Measurements from ENCODE around the gene RIC8B. TPM values are rescaled to one million over a fixed set of nuclear protein-coding genes. Genes with fewer than 3 reads are reported as not detected.

The RIC8B gene
- total and polyA plus RNA-seq, 2 of the 13 experiments (the other 11 are each of a cell fraction or from before 2014, with no cell fraction given) = 5.1 to 7.5 TPM

DNA sequence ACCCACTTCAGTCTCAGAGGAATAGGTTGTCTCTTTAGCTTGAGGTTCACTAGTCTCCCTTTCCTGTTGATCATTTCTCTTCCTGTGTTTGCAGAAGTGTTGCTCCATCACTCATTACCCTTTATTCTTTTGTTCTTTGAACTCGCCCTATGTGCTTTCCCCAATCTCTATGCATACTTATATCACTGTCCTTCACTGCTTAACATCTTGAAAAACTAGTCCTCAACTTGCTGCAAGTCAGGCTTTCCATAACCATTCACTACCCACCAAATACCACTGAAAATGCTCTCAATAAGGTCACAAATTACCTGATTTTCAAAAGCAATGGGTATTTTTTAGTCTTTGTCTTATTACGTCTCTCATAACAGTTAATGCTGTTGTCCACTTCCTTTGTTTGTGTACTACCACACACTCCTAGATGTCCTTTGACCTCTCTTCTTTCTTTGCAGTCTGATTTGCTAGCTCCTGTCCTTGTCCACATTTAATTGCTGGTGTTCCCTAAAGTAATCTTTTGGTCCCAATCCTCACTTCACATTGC lies 80.8 kb downstream of the RIC8B start (continued):
- no peak for TF ChIP-seq TCF12 (IDR thresholded peaks at IDR 0.05)
- TF ChIP-seq TCF12 (CRISPR knock-in tag; IDR thresholded peaks at IDR 0.05) = no peak
- TF ChIP-seq ZC3H4 (CRISPR knock-in tag; IDR thresholded peaks at IDR 0.05; ENCODE audit: borderline replicate concordance) = no peak
- TF ChIP-seq ZNF563 (CRISPR knock-in tag; IDR thresholded peaks at IDR 0.05) = no peak
- TF ChIP-seq, protein P1, sequence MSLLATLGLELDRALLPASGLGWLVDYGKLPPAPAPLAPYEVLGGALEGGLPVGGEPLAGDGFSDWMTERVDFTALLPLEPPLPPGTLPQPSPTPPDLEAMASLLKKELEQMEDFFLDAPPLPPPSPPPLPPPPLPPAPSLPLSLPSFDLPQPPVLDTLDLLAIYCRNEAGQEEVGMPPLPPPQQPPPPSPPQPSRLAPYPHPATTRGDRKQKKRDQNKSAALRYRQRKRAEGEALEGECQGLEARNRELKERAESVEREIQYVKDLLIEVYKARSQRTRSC (CRISPR knock-in tag; IDR thresholded peaks at IDR 0.05; ENCODE audit: low read depth) = no peak
- TF ChIP-seq ZNF335 (CRISPR knock-in tag; IDR thresholded peaks at IDR 0.05) = 0 out of 2 replicates have a peak, but pooled peaks have one; percentile 28
- TF ChIP-seq ZNF136 (CRISPR knock-in tag; IDR thresholded peaks at IDR 0.05; ENCODE audit: low read depth) = no peak
- TF ChIP-seq, protein P2, sequence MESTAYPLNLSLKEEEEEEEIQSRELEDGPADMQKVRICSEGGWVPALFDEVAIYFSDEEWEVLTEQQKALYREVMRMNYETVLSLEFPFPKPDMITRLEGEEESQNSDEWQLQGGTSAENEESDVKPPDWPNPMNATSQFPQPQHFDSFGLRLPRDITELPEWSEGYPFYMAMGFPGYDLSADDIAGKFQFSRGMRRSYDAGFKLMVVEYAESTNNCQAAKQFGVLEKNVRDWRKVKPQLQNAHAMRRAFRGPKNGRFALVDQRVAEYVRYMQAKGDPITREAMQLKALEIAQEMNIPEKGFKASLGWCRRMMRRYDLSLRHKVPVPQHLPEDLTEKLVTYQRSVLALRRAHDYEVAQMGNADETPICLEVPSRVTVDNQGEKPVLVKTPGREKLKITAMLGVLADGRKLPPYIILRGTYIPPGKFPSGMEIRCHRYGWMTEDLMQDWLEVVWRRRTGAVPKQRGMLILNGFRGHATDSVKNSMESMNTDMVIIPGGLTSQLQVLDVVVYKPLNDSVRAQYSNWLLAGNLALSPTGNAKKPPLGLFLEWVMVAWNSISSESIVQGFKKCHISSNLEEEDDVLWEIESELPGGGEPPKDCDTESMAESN (CRISPR knock-in tag; conservative IDR thresholded peaks at IDR 0.05) = no peak
- TF ChIP-seq FLYWCH1 (CRISPR knock-in tag; IDR thresholded peaks at IDR 0.05) = no peak
- TF ChIP-seq CEBPG (CRISPR knock-in tag; IDR thresholded peaks at IDR 0.05) = peak; percentile 93
- TF ChIP-seq MTA1 (CRISPR knock-in tag; IDR thresholded peaks at IDR 0.05; ENCODE audit: borderline replicate concordance) = no peak
- TF ChIP-seq, protein P3, sequence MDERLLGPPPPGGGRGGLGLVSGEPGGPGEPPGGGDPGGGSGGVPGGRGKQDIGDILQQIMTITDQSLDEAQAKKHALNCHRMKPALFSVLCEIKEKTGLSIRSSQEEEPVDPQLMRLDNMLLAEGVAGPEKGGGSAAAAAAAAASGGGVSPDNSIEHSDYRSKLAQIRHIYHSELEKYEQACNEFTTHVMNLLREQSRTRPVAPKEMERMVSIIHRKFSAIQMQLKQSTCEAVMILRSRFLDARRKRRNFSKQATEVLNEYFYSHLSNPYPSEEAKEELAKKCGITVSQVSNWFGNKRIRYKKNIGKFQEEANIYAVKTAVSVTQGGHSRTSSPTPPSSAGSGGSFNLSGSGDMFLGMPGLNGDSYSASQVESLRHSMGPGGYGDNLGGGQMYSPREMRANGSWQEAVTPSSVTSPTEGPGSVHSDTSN (CRISPR knock-in tag; IDR thresholded peaks at IDR 0.05) = no peak
- 0 out of 2 replicates have a peak, but pooled peaks have one; percentile 32 for TF ChIP-seq TRIM24 (CRISPR knock-in tag; IDR thresholded peaks at IDR 0.05)
- TF ChIP-seq, protein P4, sequence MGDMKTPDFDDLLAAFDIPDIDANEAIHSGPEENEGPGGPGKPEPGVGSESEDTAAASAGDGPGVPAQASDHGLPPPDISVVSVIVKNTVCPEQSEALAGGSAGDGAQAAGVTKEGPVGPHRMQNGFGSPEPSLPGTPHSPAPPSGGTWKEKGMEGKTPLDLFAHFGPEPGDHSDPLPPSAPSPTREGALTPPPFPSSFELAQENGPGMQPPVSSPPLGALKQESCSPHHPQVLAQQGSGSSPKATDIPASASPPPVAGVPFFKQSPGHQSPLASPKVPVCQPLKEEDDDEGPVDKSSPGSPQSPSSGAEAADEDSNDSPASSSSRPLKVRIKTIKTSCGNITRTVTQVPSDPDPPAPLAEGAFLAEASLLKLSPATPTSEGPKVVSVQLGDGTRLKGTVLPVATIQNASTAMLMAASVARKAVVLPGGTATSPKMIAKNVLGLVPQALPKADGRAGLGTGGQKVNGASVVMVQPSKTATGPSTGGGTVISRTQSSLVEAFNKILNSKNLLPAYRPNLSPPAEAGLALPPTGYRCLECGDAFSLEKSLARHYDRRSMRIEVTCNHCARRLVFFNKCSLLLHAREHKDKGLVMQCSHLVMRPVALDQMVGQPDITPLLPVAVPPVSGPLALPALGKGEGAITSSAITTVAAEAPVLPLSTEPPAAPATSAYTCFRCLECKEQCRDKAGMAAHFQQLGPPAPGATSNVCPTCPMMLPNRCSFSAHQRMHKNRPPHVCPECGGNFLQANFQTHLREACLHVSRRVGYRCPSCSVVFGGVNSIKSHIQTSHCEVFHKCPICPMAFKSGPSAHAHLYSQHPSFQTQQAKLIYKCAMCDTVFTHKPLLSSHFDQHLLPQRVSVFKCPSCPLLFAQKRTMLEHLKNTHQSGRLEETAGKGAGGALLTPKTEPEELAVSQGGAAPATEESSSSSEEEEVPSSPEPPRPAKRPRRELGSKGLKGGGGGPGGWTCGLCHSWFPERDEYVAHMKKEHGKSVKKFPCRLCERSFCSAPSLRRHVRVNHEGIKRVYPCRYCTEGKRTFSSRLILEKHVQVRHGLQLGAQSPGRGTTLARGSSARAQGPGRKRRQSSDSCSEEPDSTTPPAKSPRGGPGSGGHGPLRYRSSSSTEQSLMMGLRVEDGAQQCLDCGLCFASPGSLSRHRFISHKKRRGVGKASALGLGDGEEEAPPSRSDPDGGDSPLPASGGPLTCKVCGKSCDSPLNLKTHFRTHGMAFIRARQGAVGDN (CRISPR knock-in tag; IDR thresholded peaks at IDR 0.05) = no peak
- TF ChIP-seq, protein P5, sequence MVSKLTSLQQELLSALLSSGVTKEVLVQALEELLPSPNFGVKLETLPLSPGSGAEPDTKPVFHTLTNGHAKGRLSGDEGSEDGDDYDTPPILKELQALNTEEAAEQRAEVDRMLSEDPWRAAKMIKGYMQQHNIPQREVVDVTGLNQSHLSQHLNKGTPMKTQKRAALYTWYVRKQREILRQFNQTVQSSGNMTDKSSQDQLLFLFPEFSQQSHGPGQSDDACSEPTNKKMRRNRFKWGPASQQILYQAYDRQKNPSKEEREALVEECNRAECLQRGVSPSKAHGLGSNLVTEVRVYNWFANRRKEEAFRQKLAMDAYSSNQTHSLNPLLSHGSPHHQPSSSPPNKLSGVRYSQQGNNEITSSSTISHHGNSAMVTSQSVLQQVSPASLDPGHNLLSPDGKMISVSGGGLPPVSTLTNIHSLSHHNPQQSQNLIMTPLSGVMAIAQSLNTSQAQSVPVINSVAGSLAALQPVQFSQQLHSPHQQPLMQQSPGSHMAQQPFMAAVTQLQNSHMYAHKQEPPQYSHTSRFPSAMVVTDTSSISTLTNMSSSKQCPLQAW (CRISPR knock-in tag; IDR thresholded peaks at IDR 0.05) = no peak
- TF ChIP-seq, protein P6, sequence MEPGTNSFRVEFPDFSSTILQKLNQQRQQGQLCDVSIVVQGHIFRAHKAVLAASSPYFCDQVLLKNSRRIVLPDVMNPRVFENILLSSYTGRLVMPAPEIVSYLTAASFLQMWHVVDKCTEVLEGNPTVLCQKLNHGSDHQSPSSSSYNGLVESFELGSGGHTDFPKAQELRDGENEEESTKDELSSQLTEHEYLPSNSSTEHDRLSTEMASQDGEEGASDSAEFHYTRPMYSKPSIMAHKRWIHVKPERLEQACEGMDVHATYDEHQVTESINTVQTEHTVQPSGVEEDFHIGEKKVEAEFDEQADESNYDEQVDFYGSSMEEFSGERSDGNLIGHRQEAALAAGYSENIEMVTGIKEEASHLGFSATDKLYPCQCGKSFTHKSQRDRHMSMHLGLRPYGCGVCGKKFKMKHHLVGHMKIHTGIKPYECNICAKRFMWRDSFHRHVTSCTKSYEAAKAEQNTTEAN (CRISPR knock-in tag; conservative IDR thresholded peaks at IDR 0.05) = peak; percentile 85
- peak; percentile 18; the same call in 1 of the 2 replicates for TF ChIP-seq HMG20B (CRISPR knock-in tag; conservative IDR thresholded peaks at IDR 0.05)
- no peak for TF ChIP-seq ATAD3A (CRISPR knock-in tag; IDR thresholded peaks at IDR 0.05)
- no peak for TF ChIP-seq ZNF567 (CRISPR knock-in tag; IDR thresholded peaks at IDR 0.05; ENCODE audit: borderline replicate concordance)
- peak; percentile 90 for TF ChIP-seq FOXA3 (CRISPR knock-in tag; IDR thresholded peaks at IDR 0.05)

All from HepG2 (cell line).